CD14-positive monocyte (primary cell): ENCODE results near the gene SYNJ2. TPM values are rescaled to one million over a fixed set of nuclear protein-coding genes. Genes with fewer than 3 reads are reported as not detected.

Experiments
- DNase-seq, 3 donors: peaks; one replicate each; pipeline ENCODE4 v3.0.0-alpha.2; 2011 to 2022
- H2AFZ ChIP-seq: 2 replicates; pipeline ENCODE4 v1.6.0; 2012; ENCODE audit warnings: mild to moderate bottlenecking, low read depth, low read length, inconsistent platforms; ENCODE audit not compliant: insufficient read depth, poor library complexity, severe bottlenecking
- H3K27ac ChIP-seq, 2 donors: 1 replicate in 1 of 2; 2 replicates in 1 of 2; pipeline ENCODE4 v1.5.1; 2012 to 2013; ENCODE audit warnings: low read length in 2 of 2, control low read depth in 1 of 2, inconsistent platforms in 1 of 2, low read depth in 1 of 2, mild to moderate bottlenecking in 1 of 2
- H3K27me3 ChIP-seq, 2 donors: one replicate each; pipeline versions ENCODE4 v1.6.0 to v1.6.1; 2011 to 2013; ENCODE audit warnings: low read length in 2 of 2; ENCODE audit not compliant: control insufficient read depth in 2 of 2, insufficient read depth in 2 of 2
- H3K36me3 ChIP-seq, 2 donors: replicated peaks in 1 of 2; 1 replicate in 1 of 2; 2 replicates in 1 of 2; pipeline versions ENCODE4 v1.5.1 to v1.6.1; 2012 to 2013; ENCODE audit warnings: low read length in 2 of 2, control low read depth in 1 of 2, inconsistent platforms in 1 of 2, mild to moderate bottlenecking in 1 of 2; ENCODE audit not compliant: insufficient read depth in 2 of 2, control insufficient read depth in 1 of 2
- H3K4me1 ChIP-seq, 2 donors: 1 replicate in 1 of 2; 2 replicates in 1 of 2; pipeline versions ENCODE4 v1.5.1 to v1.6.1; 2012 to 2013; ENCODE audit warnings: low read length in 2 of 2, control low read depth in 1 of 2, inconsistent platforms in 1 of 2, mild to moderate bottlenecking in 1 of 2, moderate library complexity in 1 of 2; ENCODE audit not compliant: insufficient read depth in 2 of 2, control insufficient read depth in 1 of 2
- H3K4me2 ChIP-seq: replicated peaks from 2 replicates; pipeline ENCODE3; 2012; ENCODE audit warnings: low read length, moderate library complexity, mild to moderate bottlenecking; ENCODE audit not compliant: poor library complexity, severe bottlenecking; ENCODE audit errors: extremely low read depth
- H3K4me3 ChIP-seq, 3 experiments: fragments of 200-600 bp in 1 of 3; sonication (generic) in 1 of 3; replicated peaks in 1 of 3; 1 replicate in 2 of 3; 2 replicates in 1 of 3; pipeline ENCODE4 v1.5.1; 2011 to 2013; ENCODE audit warnings: low read length in 3 of 3, mild to moderate bottlenecking in 3 of 3, control low read depth in 2 of 3, low read depth in 2 of 3, inconsistent platforms in 1 of 3, moderate library complexity in 1 of 3
- H3K79me2 ChIP-seq: 2 replicates; pipeline ENCODE4 v1.6.0; 2012; ENCODE audit warnings: mild to moderate bottlenecking, control low read depth, inconsistent platforms, low read length, moderate library complexity; ENCODE audit not compliant: insufficient read depth
- H3K9ac ChIP-seq: 2 replicates; pipeline ENCODE4 v1.6.0; 2017; ENCODE audit warnings: low read length, mild to moderate bottlenecking; ENCODE audit not compliant: insufficient read depth, poor library complexity, severe bottlenecking
- H3K9me3 ChIP-seq, 2 donors: replicated peaks in 1 of 2; 1 replicate in 1 of 2; 2 replicates in 1 of 2; pipeline versions ENCODE4 v1.5.1 to v1.6.1; 2012 to 2013; ENCODE audit warnings: low read length in 2 of 2, control low read depth in 1 of 2; ENCODE audit not compliant: control insufficient read depth in 1 of 2, insufficient read depth in 1 of 2
- H4K20me1 ChIP-seq: 2 replicates; pipeline ENCODE4 v1.6.0; 2012; ENCODE audit warnings: mild to moderate bottlenecking, low read length, control low read depth, moderate library complexity; ENCODE audit not compliant: insufficient read depth
- H3K27ac Mint-ChIP-seq, 7 donors: one replicate each; pipeline ENCODE4 v1.8.0; 2020; ENCODE audit warnings: mild to moderate bottlenecking in 7 of 7, mixed read lengths in 7 of 7, moderate library complexity in 6 of 7, inconsistent platforms in 2 of 7
- H3K27me3 Mint-ChIP-seq, 3 donors: one replicate each; pipeline ENCODE4 v1.8.0; 2021 to 2022; ENCODE audit warnings: low read depth in 3 of 3, mild to moderate bottlenecking in 3 of 3, mixed read lengths in 3 of 3, moderate library complexity in 3 of 3, inconsistent platforms in 1 of 3
- H3K36me3 Mint-ChIP-seq, 2 donors: one replicate each; pipeline ENCODE4 v1.8.0; 2020; ENCODE audit warnings: mixed read lengths in 2 of 2, inconsistent platforms in 1 of 2, mild to moderate bottlenecking in 1 of 2
- H3K4me1 Mint-ChIP-seq: one replicate; pipeline ENCODE4 v1.8.0; 2020; ENCODE audit warnings: mild to moderate bottlenecking, mixed read lengths
- H3K4me3 Mint-ChIP-seq, 2 donors: one replicate each; pipeline ENCODE4 v1.8.0; 2020; ENCODE audit warnings: mild to moderate bottlenecking in 2 of 2, mixed read lengths in 2 of 2, moderate library complexity in 1 of 2
- H3K9me3 Mint-ChIP-seq, 7 donors: one replicate each; pipeline ENCODE4 v1.8.0; 2020 to 2022; ENCODE audit warnings: mixed read lengths in 7 of 7, mild to moderate bottlenecking in 6 of 7, moderate library complexity in 6 of 7, inconsistent platforms in 2 of 7
- CTCF ChIP-seq: fragments of 200-600 bp; IDR thresholded peaks from one replicate; pipeline ENCODE4 v1.8.0; 2022; ENCODE audit warnings: antibody characterized with exemption, mild to moderate bottlenecking
- WGBS: methylation state at CpG from one replicate; pipeline ENCODE4 v1.1.5; 2013; ENCODE audit warnings: missing lambda C conversion rate; ENCODE audit not compliant: insufficient coverage; 5-methylcytosine and 5-hydroxymethylcytosine counted together
- intact Hi-C, 2 donors: fragments of 100-400 bp; cut with micrococcal nuclease; formaldehyde crosslinking; loops; one replicate each; pipeline versions ENCODE4 v1.15.0 to v1.15.1; 2023
- polyA plus RNA-seq, 3 donors: library from polyadenylated mRNA; depleted of rRNA in 1 of 3; unstranded in 2 of 3; stranded (reverse) in 1 of 3; fragments of 300-500 nt in 2 of 3; fragments of >200 nt in 1 of 3; fragmentation: Illumina TruSeq in 2 of 3; gene quantifications; 1 replicate in 2 of 3; 2 replicates in 1 of 3; pipeline ENCODE4 v1.2.3, GENCODE V29; 2012 to 2021

Gene SYNJ2
- polyA plus RNA-seq, 3 donors, result 0.82 to 2.0 (median 1.6) TPM

- Histone ChIP-seq H4K20me1 (no peaks in the 10 kb centered on the region), H3K4me1 (peaks cover 0 to 7% of the 10 kb centered on the region in 2 donors), H3K36me3 (no peaks in the 10 kb centered on the region), H3K27ac (no peak overlapping the region), H3K4me3 (no peak overlapping the region), H3K9ac (no peak overlapping the region), H2AFZ (peak overlapping the region; percentile 56), H3K79me2 (no peaks in the 10 kb centered on the region), H3K9me3 (peaks cover 20 to 26% of the 10 kb centered on the region in 2 donors), H3K27me3 (no peaks in the 10 kb centered on the region), H3K4me2 (no peak overlapping the region)
- no peaks in the 10 kb centered on the region for H3K36me3 Mint-ChIP-seq
- H3K27ac Mint-ChIP-seq, result no peak overlapping the region
- no peak for DNase-seq
- H3K9me3 Mint-ChIP-seq, result peaks cover 13 to 44% (median 29%) of the 10 kb centered on the region in 7 donors
- TF ChIP-seq CTCF, result no peak
- peaks cover 19% of the 10 kb centered on the region for H3K4me1 Mint-ChIP-seq
- peaks cover 0 to 11% (median 2%) of the 10 kb centered on the region in 3 donors for H3K27me3 Mint-ChIP-seq
- intact Hi-C loops, result no loop called here
- no peak overlapping the region for H3K4me3 Mint-ChIP-seq
- WGBS, result 100% methylated on average over 1 of the region's 13 CpGs
These were observed 19.7 kb upstream of the SYNJ2 start for GRCh38 chr6:157961832-157962575.

- Mint-ChIP-seq H3K27ac (no peak overlapping the region), H3K9me3 (peaks cover 12 to 37% (median 25%) of the 10 kb centered on the region in 7 donors), H3K4me1 (peaks cover 19% of the 10 kb centered on the region), H3K4me3 (peak overlapping the region in 1 of 2 donors; percentile 26), H3K36me3 (no peaks in the 10 kb centered on the region), H3K27me3 (peaks cover 0 to 11% (median 2%) of the 10 kb centered on the region in 3 donors)
- Histone ChIP-seq H3K79me2 (no peaks in the 10 kb centered on the region), H2AFZ (peak overlapping the region; percentile 56), H3K9me3 (peaks cover 18 to 21% of the 10 kb centered on the region in 2 donors), H3K27ac (no peak overlapping the region), H3K9ac (no peak overlapping the region), H3K4me3 (no peak overlapping the region), H3K36me3 (no peaks in the 10 kb centered on the region), H3K4me1 (peaks cover 0 to 7% of the 10 kb centered on the region in 2 donors), H4K20me1 (no peaks in the 10 kb centered on the region), H3K4me2 (no peak overlapping the region), H3K27me3 (no peaks in the 10 kb centered on the region)
- intact Hi-C loops, result no loop called here
- no peak for TF ChIP-seq CTCF
- 29% methylated on average over 8 of the region's 12 CpGs for WGBS
- no peak for DNase-seq
These were observed 18.9 kb upstream of the SYNJ2 start for GRCh38 chr6:157962601-157963302.
